Mucosa of descending colon (tissue), 3 donors: ENCODE measurements around the gene METTL8. TPM values are rescaled to one million over a fixed set of nuclear protein-coding genes. Genes with fewer than 3 reads are reported as not detected.
"Not testable (repeated sequence)": the region's sequence is repeated elsewhere in the genome, so short reads cannot be mapped to it uniquely, and the experiment has no call there.

Experiments
- ATAC-seq: fragments of 200-7000 bp; cut with Tn5 transposase; one replicate; pipeline ENCODE4 v1.9.1; 2020; ENCODE audit warnings: mild to moderate bottlenecking, moderate library complexity
- DNase-seq, 3 donors: peaks; one replicate each; pipeline ENCODE4 v3.0.0-alpha.2; 2020
- H3K36me3 ChIP-seq: fragments of 200-600 bp; one replicate; pipeline ENCODE4 v1.8.0; 2021; ENCODE audit warnings: low read depth, mild to moderate bottlenecking
- H3K4me1 ChIP-seq: fragments of 200-600 bp; one replicate; pipeline ENCODE4 v1.8.0; 2021; ENCODE audit warnings: low read depth, mild to moderate bottlenecking
- H3K4me3 ChIP-seq: fragments of 200-600 bp; one replicate; pipeline ENCODE4 v1.8.0; 2021; ENCODE audit warnings: mild to moderate bottlenecking
- H3K9me3 ChIP-seq: fragments of 200-600 bp; one replicate; pipeline ENCODE4 v1.8.0; 2021; ENCODE audit warnings: mild to moderate bottlenecking
- CTCF ChIP-seq: fragments of 200-600 bp; IDR thresholded peaks from one replicate; pipeline ENCODE4 v1.8.0; 2022; ENCODE audit warnings: antibody characterized with exemption, mild to moderate bottlenecking
- intact Hi-C, 2 donors: fragments of 100-400 bp; cut with DNase I in 1 of 2; cut with micrococcal nuclease in 1 of 2; formaldehyde crosslinking; loops; one replicate each; pipeline versions ENCODE4 v1.11.0 to v1.11.1; 2022; cut with DNase I, micrococcal nuclease
- total RNA-seq, 3 donors: library from RNA; stranded (reverse); fragmentation: NEBNext Ultra II Directional in 2 of 3; extraction: Animal tissue kit (Norgen Biotek cat#: 25700) in 2 of 3; gene quantifications; one replicate each; pipeline versions ENCODE4 v1.2.1 to v1.2.4, GENCODE V29; 2021 to 2023
- donor health status: DM: no; HTN: no; CAD: no; lungs with moderate emphysema.
- donor health status: DM: no; HTN: no; CAD: no.
- donor health status: DM: no; HTN: yes; CAD: no.

The METTL8 gene
- total RNA-seq, 3 donors from 2014 or later: 15.9 to 44.9 (median 20.7) TPM

- no peak overlapping the region for H3K4me3 ChIP-seq
- no peak for ATAC-seq
- no peaks in the 10 kb centered on the region for H3K9me3 ChIP-seq
- no peaks in the 10 kb centered on the region for H3K4me1 ChIP-seq
- no peak for TF ChIP-seq CTCF
- no peak for DNase-seq
- H3K36me3 ChIP-seq: no peaks in the 10 kb centered on the region
- intact Hi-C loops: no loop called here
These were observed 44.5 kb downstream of the METTL8 start for GRCh38 chr2:171389325-171389724.

GRCh38 chr2:171387052-171387451 is 46.7 kb downstream of the METTL8 start:
- intact Hi-C loops: no loop called here
- H3K9me3 ChIP-seq: no peaks in the 10 kb centered on the region

GRCh38 chr2:171386627-171387026 is 47.2 kb downstream of the METTL8 start:
- H3K9me3 ChIP-seq: no peaks in the 10 kb centered on the region
- no peak for TF ChIP-seq CTCF
- intact Hi-C loops: no loop called here
- H3K36me3 ChIP-seq: no peaks in the 10 kb centered on the region
- no peak for ATAC-seq
- no peak for DNase-seq
- no peaks in the 10 kb centered on the region for H3K4me1 ChIP-seq
- H3K4me3 ChIP-seq: no peak overlapping the region

More at GRCh38 chr2:171387052-171387451, 46.7 kb downstream of the METTL8 start:
- no peak for ATAC-seq
- no peak for TF ChIP-seq CTCF
- H3K4me1 ChIP-seq: no peaks in the 10 kb centered on the region
- H3K36me3 ChIP-seq: no peaks in the 10 kb centered on the region
- no peak overlapping the region for H3K4me3 ChIP-seq
- no peak for DNase-seq

- peaks cover 8% of the 10 kb centered on the region for H3K9me3 ChIP-seq
- DNase-seq: no peak
- H3K4me1 ChIP-seq: no peaks in the 10 kb centered on the region
- ATAC-seq: peak; percentile 72
- no peaks in the 10 kb centered on the region for H3K36me3 ChIP-seq
- no peak for TF ChIP-seq CTCF
- intact Hi-C loops: no loop called here
- no peak overlapping the region for H3K4me3 ChIP-seq
These were observed 50.7 kb downstream of the METTL8 start for GRCh38 chr2:171383134-171383533.

- H3K36me3 ChIP-seq, intact Hi-C loops, H3K4me3 ChIP-seq, DNase-seq, H3K4me1 ChIP-seq, ATAC-seq: not testable (repeated sequence)
- H3K9me3 ChIP-seq: peaks cover 10% of the 10 kb centered on the region
These were observed 51.6 kb downstream of the METTL8 start for GRCh38 chr2:171382175-171382574.

GRCh38 chr2:171377852-171378251 is 55.9 kb downstream of the METTL8 start:
- intact Hi-C loops, H3K36me3 ChIP-seq, DNase-seq, H3K4me1 ChIP-seq, H3K4me3 ChIP-seq, ATAC-seq: not testable (repeated sequence)
- H3K9me3 ChIP-seq: peaks cover 15% of the 10 kb centered on the region

- TF ChIP-seq CTCF: no peak
- Histone ChIP-seq H3K4me1 (no peaks in the 10 kb centered on the region), H3K4me3 (no peak overlapping the region), H3K9me3 (no peaks in the 10 kb centered on the region), H3K36me3 (no peaks in the 10 kb centered on the region)
- intact Hi-C loops: no loop called here
- no peak for ATAC-seq
- DNase-seq: no peak
These were observed 66.1 kb downstream of the METTL8 start for GRCh38 chr2:171367692-171368091.
